GM21737 (cell line): ENCODE measurements around the gene GPR78.

Experiments
- ATAC-seq: cut with Tn5 transposase; IDR thresholded peaks from one replicate; pipeline ENCODE4 v1.9.1; 2021; ENCODE audit warnings: mild to moderate bottlenecking, moderate library complexity; ENCODE audit not compliant: unreplicated experiment

Gene GPR78

GRCh38 chr4:8597791-8598190 is 17.6 kb downstream of the GPR78 start:
- ATAC-seq: no peak

DNA sequence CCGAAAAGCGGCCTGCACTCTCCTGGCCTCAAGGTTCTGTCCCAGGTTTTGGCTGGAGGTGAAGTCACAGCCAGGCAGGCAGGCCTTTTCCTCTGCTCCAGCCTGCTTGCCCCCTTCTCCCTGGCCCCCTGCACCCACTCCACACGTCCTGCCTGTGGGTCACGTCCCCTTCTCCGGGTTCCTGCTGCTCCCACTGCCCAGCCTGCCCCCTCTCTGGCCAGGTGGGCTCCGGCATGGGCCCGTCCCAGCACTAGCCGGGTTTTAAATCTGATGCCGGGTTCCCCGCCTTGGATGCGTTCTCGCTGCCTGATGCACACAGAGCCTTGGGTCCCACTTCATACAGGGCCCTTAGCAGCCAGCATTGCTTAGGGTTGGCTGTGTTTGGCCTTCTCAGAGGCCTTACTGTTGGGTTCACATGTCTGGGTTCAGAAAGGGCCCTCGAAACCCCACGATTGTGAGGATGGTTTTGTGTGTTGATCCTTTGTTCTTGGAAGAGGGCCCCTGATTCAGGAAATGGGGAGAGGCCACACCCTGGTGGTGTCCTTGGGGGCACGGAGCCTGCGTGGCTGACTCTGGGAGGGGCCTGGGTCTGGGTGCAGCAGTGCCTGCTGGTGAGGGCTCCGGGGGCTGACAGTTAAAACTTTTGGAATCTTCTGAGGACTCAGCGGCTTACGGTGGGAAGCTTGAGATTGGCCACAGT is 18.3 kb downstream of the GPR78 start:
- ATAC-seq: no peak

DNA sequence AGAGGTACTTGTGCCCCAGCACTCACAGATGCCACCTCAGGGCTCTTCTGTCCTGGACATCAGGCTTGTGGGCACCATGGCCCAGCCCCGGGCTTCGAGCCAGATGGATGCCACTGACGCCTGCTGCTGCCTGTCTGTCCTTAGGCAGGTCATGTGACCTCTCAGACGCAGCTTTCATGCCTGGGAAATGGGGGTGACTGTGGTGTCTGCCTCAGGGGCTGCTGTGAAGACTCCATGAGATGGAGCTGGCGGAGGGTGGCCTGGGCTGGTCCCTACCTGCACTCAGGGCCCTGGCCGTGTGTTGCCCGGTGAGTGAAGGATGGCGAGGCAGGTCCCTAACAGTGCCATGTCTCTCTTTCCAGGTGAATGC is 18.9 kb downstream of the GPR78 start:
- no peak for ATAC-seq

GRCh38 chr4:8599657-8600056 is 19.5 kb downstream of the GPR78 start:
- ATAC-seq: no peak

DNA sequence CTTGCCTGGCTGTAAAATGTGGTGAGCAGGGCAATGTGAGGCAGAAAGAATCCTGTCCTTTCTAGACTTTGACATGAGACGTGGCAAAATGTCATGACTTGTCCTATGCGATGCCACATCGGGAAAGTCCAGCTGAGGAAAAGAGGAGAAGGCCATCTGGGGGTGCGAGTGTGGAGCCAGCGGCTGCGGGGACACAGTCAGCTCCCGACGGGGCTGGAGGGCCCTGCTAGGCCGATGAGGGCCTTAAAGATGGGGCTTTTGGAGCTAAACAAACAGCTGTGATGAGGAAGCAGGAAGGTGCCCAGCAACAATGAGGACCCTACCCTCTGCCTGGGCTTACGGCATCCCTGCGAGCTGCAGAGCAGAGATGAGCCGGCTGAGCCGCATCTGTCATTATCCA is 20.1 kb downstream of the GPR78 start:
- no peak for ATAC-seq

DNA sequence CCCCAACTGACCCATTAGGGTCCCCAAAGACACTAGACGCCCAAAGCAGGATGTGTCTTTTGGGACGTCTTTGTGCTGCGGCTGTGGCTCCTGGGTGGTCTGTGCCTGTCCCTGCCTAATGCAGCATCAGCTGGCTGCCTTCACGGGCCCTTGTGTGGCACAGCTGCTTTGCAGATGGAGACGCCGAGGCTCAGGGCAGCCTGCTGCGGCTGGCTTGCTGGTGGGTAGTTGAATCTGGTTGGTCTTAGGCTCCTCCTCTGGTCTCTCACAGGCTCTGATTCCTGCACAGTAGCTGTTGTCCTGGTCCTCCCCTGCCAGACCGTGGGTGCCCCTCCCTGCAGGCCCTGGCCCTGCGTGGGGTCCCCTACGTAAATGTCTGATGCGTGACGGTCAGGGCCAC is 20.5 kb downstream of the GPR78 start:
- ATAC-seq: no peak

DNA sequence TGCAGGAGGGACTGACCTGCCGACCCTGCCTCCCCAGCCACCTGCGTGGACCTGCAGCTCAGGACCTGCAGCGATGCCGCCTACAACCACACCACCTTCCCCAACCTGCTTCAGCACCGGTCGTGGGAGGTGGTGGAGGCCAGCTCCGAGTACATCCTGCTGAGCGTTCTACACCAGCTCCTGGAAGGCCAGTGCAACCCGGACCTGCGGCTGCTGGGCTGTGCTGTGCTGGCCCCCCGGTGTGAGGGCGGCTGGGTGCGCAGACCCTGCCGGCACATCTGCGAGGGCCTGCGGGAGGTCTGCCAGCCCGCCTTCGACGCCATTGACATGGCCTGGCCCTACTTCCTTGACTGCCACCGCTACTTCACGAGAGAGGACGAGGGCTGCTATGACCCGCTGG is 20.9 kb downstream of the GPR78 start:
- ATAC-seq: no peak

DNA sequence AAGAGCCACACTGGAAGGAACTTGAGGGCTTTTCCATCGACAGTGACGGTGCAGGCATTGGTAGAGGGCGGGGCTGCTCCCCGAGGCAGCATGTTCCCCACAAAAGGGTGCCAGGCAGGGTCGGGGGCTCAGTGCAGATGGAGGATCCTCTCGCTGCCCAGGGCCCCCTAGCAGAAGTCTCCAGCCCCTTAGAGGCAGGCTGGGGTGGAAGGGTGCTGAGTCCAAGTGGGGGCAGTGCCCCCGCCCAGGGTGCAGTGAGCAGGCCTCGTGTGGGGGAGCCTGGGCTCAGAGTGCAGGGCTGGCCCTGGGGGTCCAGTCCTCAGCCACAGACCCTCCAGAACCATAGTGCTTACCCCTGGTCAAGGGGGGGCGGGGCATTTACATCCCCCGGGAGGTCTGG is 21.4 kb downstream of the GPR78 start:
- no peak for ATAC-seq

DNA sequence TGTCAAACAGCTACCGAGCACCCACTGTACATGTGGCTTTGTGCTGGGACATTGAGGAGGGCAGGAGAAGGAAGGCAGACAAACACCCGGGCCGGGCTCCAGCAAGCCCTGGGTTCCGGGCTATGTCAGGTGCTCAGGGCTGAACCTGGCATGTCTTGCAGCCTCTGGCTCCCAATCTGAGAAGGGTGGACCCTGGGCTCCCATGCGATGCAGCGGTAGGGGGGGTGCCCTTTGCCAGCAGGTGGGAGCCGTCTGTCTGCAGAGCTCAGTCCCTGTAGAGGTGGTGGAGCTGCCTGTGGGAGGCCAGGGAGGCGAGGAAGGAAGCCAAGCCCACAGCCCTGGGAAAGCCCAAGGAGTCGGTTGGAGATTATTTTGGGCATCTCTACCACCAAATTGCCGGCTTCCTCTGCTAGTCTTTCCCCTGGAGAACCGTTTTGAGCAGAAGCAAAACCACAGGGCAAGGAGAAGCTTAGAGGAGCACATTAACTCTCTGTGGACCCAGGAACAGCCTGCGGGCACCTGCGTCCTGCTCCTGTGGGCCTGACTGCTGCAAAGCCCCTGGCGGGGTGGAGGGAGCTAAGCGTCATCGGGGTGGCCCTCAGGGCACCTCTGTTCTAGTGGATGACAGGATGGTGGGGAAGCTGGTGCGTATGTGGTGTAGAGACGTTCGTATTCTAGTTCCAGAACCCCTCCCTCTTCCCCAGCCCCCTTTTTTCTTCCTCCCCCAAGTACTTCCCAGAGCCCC is 22.7 kb downstream of the GPR78 start:
- ATAC-seq: no peak

- ATAC-seq: no peak
Measured at GRCh38 chr4:8603931-8604330, 23.7 kb downstream of the GPR78 start.

DNA sequence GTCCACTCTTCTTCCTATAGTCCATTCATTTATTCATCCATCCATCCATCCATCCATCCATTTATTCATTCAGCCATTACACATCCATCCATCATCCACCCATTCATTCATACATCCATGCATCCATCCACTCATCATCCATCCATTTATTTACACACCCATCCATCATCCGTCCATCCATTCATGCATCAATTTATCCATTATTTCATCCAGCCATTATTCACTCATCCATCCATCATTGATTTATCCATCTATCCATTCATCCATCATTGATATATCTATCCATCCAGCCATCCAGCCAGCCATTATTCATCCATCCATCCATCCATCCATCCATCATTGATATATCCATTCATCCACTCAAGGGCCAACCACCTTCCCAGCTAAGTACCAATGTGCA is 25.1 kb downstream of the GPR78 start:
- ATAC-seq: no peak

GRCh38 chr4:8606476-8606875 is 26.3 kb downstream of the GPR78 start:
- ATAC-seq: no peak

DNA sequence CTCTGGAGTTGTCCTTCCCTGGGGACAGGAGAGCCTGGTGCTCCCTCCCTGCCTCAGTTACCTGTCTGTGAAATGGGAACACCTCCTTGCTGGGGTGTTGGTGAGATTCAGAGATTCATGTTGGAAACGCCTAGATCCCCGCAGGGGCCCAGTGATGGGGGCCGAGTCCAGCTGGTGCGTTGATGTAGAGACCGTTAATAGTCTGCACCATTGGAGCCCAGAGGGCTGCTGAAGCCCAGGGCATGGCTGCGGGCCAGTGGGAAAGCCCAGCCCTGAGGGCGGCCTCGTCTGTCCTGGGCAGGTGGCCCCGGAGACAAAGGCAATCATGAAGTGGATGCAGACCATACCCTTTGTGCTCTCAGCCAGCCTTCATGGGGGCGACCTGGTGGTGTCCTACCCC is 26.8 kb downstream of the GPR78 start:
- ATAC-seq: no peak

DNA sequence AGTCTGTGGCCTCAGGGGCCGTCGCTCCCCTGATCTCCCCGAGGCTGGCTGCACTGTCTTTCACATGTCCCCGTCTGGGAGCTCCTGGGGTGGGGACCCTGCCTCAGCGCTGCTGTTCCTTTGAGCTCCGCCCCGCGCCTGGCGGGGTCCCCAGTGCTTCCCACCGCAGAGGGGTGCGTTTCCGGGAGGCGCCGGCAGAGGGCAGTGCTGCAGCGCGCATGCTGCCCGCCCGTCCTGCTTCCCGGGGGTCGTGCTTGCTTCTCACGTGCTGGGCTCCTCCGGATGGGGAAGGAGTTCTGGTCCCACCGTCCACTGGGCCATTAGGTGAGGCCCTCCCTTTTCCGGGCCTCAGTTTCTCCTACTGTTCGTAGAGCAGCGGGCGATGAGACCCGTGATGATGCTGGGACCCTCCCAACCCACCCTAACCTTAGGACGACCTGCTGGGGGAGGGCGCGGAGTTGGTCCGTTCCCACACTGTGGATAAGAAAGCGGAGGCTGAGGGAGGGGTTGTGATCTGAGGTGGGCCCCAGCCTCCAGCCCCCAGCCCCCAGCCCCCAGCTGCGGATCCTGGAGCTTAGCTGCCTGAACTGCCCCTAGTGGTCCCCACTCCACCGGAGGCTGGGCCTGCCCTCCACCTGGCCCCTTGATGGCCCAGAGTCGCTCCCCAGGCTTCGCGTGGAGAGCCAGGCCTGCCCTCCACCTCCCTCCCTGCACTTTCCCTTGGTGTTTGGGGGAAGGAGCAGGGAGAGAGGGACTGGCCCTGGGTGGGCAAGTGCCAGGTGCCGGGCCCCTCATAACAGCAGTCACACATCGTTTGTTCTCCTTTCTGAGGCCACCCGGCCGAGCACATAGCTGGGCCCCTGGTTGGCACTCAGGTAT is 27.6 kb downstream of the GPR78 start:
- ATAC-seq: no peak

- ATAC-seq: no peak
Measured at GRCh38 chr4:8608714-8609391, 28.7 kb downstream of the GPR78 start.

- ATAC-seq: no peak
Measured at GRCh38 chr4:8609406-8609805, 29.2 kb downstream of the GPR78 start.

GRCh38 chr4:8609824-8610350 is 29.7 kb downstream of the GPR78 start:
- ATAC-seq: no peak

DNA sequence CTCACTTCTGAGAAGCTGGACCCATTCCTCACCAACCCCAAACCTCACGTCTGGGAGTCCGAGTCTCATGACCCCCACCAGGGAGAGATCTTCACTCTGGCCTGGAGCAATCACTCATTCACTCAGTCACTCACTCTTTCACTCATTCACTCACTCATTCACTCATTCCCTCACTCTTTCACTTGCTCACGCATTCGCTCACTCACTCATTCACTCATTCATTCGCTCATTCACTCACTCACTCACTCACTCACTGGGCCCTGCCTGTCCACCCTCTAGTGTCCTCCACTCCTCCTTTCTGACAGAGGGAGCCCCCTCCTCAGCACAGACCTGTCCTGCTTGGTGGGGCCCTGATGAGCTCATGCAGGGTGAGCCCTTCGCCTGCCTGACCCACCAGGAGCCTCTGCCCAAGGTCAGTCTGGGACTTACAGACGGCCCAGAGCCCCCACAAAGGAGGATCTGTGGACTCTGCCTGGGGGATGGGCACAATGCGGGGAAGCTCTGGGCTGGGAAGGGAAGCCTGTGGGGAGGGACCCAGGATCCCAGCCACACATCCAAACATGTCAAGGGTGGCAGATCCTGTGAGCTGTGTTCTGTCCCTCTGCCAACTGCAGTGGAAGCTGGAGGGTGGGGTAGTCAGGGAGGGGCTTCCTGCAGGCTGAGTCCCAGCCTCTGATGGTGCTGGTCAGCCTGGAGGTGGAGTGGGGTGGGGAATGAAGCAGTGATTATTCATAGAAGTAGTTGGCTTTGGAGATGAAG is 30.8 kb downstream of the GPR78 start:
- ATAC-seq: no peak

DNA sequence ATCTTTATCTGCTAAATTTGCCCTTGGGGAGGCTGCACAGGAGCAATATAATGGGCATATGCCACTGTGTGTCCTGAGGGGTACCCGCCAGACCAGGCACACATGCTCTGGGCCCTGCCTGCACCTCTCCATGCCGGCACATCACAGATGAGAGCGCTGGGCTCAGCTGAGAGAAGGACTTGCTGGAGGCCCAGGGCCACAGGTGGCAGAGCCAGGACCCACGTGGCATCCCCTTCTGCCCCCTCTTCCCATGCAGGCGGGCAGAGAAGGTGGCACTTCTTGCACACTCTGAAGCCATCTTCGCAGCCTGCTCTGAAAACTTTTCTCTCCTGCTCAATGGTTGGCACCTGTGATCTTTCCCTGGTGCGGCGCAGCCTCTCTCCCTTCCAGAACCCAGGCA is 32.5 kb downstream of the GPR78 start:
- ATAC-seq: no peak
